ENCODE data around the gene COX18. TPM values are rescaled to one million over a fixed set of nuclear protein-coding genes. Genes with fewer than 3 reads are reported as not detected.

COX18 gene
- total RNA-seq, 3 donors from 2014 or later (not counting 1 experiment from before 2014, with no cell fraction given) = 9.6 to 10.3 (median 9.7) TPM

- Mint-ChIP-seq H3K27ac (peak overlapping the region; percentile 97 to 99), H3K36me3 (no peaks in the 10 kb centered on the region), H3K4me1 (peaks cover 32 to 38% of the 10 kb centered on the region in 2 donors), H3K9me3 (no peaks in the 10 kb centered on the region), H3K27me3 (ENCODE audit: low read depth in 2 of 2) (no peaks in the 10 kb centered on the region), H3K4me3 (no peak overlapping the region)
- peak overlapping the region; percentile 98 for H3K27ac ChIP-seq (ENCODE audit: low read length)
- no peak for TF ChIP-seq CTCF (IDR thresholded peaks at IDR 0.05)
- H3K4me1 ChIP-seq (ENCODE audit: control insufficient read depth, insufficient read depth, low read length) = peaks cover 9% of the 10 kb centered on the region
- H3K27me3 ChIP-seq (ENCODE audit: control insufficient read depth, insufficient read depth, low read length) = no peaks in the 10 kb centered on the region
- WGBS (ENCODE audit: insufficient coverage) = 89% methylated on average over 2 of the region's 2 CpGs
- DNase-seq = peak in 1 of 2 donors; percentile 81
- no peak for ATAC-seq
- no peak overlapping the region for H3K4me3 ChIP-seq (ENCODE audit: low read length)
- intact Hi-C loops (cut with micrococcal nuclease) = no loop called here
- H3K9me3 ChIP-seq (ENCODE audit: control insufficient read depth, insufficient read depth, low read length) = no peaks in the 10 kb centered on the region
- peaks cover 23% of the 10 kb centered on the region for H3K36me3 ChIP-seq (ENCODE audit: control insufficient read depth, insufficient read depth, low read length)
Measured at GRCh38 chr4:73066928-73067327, 2.6 kb downstream of the COX18 start.

GRCh38 chr4:73066445-73066844, 3.1 kb downstream of the COX18 start:
- Histone ChIP-seq H3K4me1 (ENCODE audit: control insufficient read depth, insufficient read depth, low read length) (peaks cover 9% of the 10 kb centered on the region), H3K36me3 (ENCODE audit: control insufficient read depth, insufficient read depth, low read length) (peaks cover 27% of the 10 kb centered on the region), H3K27ac (ENCODE audit: low read length) (no peak overlapping the region), H3K9me3 (ENCODE audit: control insufficient read depth, insufficient read depth, low read length) (no peaks in the 10 kb centered on the region), H3K27me3 (ENCODE audit: control insufficient read depth, insufficient read depth, low read length) (no peaks in the 10 kb centered on the region), H3K4me3 (ENCODE audit: low read length) (no peak overlapping the region)
- intact Hi-C loops (cut with micrococcal nuclease) = no loop called here
- peaks cover under 1% of the 10 kb centered on the region for H3K36me3 Mint-ChIP-seq
- H3K4me3 Mint-ChIP-seq = no peak overlapping the region
- DNase-seq = no peak
- no peak for ATAC-seq
- 95% methylated on average over 2 of the region's 3 CpGs for WGBS (ENCODE audit: insufficient coverage)
- H3K9me3 Mint-ChIP-seq = no peaks in the 10 kb centered on the region
- H3K4me1 Mint-ChIP-seq = peaks cover 32 to 38% of the 10 kb centered on the region in 2 donors
- no peaks in the 10 kb centered on the region for H3K27me3 Mint-ChIP-seq (ENCODE audit: low read depth in 2 of 2)
- TF ChIP-seq CTCF (IDR thresholded peaks at IDR 0.05) = no peak
- peak overlapping the region; percentile 68 to 99 for H3K27ac Mint-ChIP-seq

GRCh38 chr4:73064536-73064935, 5.0 kb downstream of the COX18 start:
- intact Hi-C loops (cut with micrococcal nuclease) = no loop called here
- H3K36me3 Mint-ChIP-seq = peaks cover 8% of the 10 kb centered on the region
- H3K36me3 ChIP-seq (ENCODE audit: control insufficient read depth, insufficient read depth, low read length) = peaks cover 42% of the 10 kb centered on the region
- no peaks in the 10 kb centered on the region for H3K9me3 Mint-ChIP-seq
- 91% methylated on average over 4 of the region's 4 CpGs for WGBS (ENCODE audit: insufficient coverage)
- H3K4me1 Mint-ChIP-seq = peaks cover 25 to 32% of the 10 kb centered on the region in 2 donors
- H3K27me3 ChIP-seq (ENCODE audit: control insufficient read depth, insufficient read depth, low read length) = no peaks in the 10 kb centered on the region
- TF ChIP-seq CTCF (IDR thresholded peaks at IDR 0.05) = no peak
- H3K4me3 ChIP-seq (ENCODE audit: low read length) = no peak overlapping the region
- no peak overlapping the region for H3K4me3 Mint-ChIP-seq
- H3K27me3 Mint-ChIP-seq (ENCODE audit: low read depth in 2 of 2) = no peaks in the 10 kb centered on the region
- no peak for ATAC-seq
- H3K4me1 ChIP-seq (ENCODE audit: control insufficient read depth, insufficient read depth, low read length) = peaks cover 9% of the 10 kb centered on the region
- peak overlapping the region in 1 of 2 donors; percentile 5 for H3K27ac Mint-ChIP-seq
- no peak for DNase-seq
- no peaks in the 10 kb centered on the region for H3K9me3 ChIP-seq (ENCODE audit: control insufficient read depth, insufficient read depth, low read length)
- no peak overlapping the region for H3K27ac ChIP-seq (ENCODE audit: low read length)

- Histone ChIP-seq H3K27me3 (ENCODE audit: control insufficient read depth, insufficient read depth, low read length) (no peaks in the 10 kb centered on the region), H3K4me3 (ENCODE audit: low read length) (no peak overlapping the region), H3K36me3 (ENCODE audit: control insufficient read depth, insufficient read depth, low read length) (peaks cover 53% of the 10 kb centered on the region), H3K9me3 (ENCODE audit: control insufficient read depth, insufficient read depth, low read length) (no peaks in the 10 kb centered on the region), H3K27ac (ENCODE audit: low read length) (no peak overlapping the region), H3K4me1 (ENCODE audit: control insufficient read depth, insufficient read depth, low read length) (no peaks in the 10 kb centered on the region)
- Mint-ChIP-seq H3K27ac (peak overlapping the region in 1 of 2 donors; percentile 60), H3K4me1 (no peaks in the 10 kb centered on the region), H3K36me3 (peaks cover 8% of the 10 kb centered on the region), H3K4me3 (no peak overlapping the region), H3K27me3 (ENCODE audit: low read depth in 2 of 2) (no peaks in the 10 kb centered on the region), H3K9me3 (no peaks in the 10 kb centered on the region)
- TF ChIP-seq CTCF (IDR thresholded peaks at IDR 0.05) = no peak
- WGBS (ENCODE audit: insufficient coverage) = 90% methylated on average over 2 of the region's 2 CpGs
- DNase-seq (no peak), ATAC-seq (no peak)
- intact Hi-C loops (cut with micrococcal nuclease) = no loop called here
Measured at GRCh38 chr4:73055241-73055897, 14.1 kb downstream of the COX18 start.

All from natural killer cell (primary cell).